GM12878 (cell line): ENCODE measurements around the gene ASB8. TPM values are rescaled to one million over a fixed set of nuclear protein-coding genes. Genes with fewer than 3 reads are reported as not detected.

Experiments
- ATAC-seq: fragments of 200-7000 bp; cut with Tn5 transposase; 3 replicates; pipeline ENCODE4 v1.9.1; 2020; ENCODE audit warnings: mild to moderate bottlenecking, moderate library complexity
- BruUV-seq: library from RNA; stranded (reverse); fragments of 400-500 nt; replicated peaks from 2 replicates; lab custom pipeline; 2021; lab: Mats Ljungman, UMichigan
- CTCF ChIA-PET: fragments of 300-600 bp; sonication (Branson Sonifier 250); formaldehyde crosslinking; extraction: SDS; loops from one replicate; lab custom pipeline; 2021; ENCODE audit warnings: inconsistent platforms; lab: Yijun Ruan, JAX
- POLR2A ChIA-PET: fragments of 350-600 bp; formaldehyde crosslinking; extraction: SDS; loops from one replicate; lab custom pipeline; 2021; ENCODE audit warnings: inconsistent platforms; lab: Charles Lee
- RAD21 ChIA-PET: fragments of 300-600 bp; sonication (Branson Sonifier 250); formaldehyde crosslinking; loops from one replicate; lab custom pipeline; 2023; ENCODE audit warnings: antibody characterized with exemption; ENCODE audit not compliant: unreplicated experiment; lab: Charles Lee
- SMC1A ChIA-PET: fragments of 300-600 bp; sonication (Branson Sonifier 250); formaldehyde crosslinking; loops from one replicate; lab custom pipeline; 2023; ENCODE audit not compliant: unreplicated experiment, uncharacterized antibody; lab: Charles Lee
- DNase-seq: peaks from one replicate; pipeline ENCODE4 v3.0.0-alpha.2; 2011; ENCODE audit warnings: low read depth, low spot score
- FAIRE-seq: peaks from 3 replicates; lab custom pipeline; 2011; peaks lifted over from hg19 to GRCh38; lab: Jason Lieb, UNC
- H2AFZ ChIP-seq: 2 replicates; pipeline ENCODE4 v1.6.0; 2011; ENCODE audit warnings: low read depth, low read length, control low read depth; ENCODE audit not compliant: control insufficient read depth
- H3K27ac ChIP-seq: 2 replicates; pipeline ENCODE4 v1.5.1; 2011; ENCODE audit warnings: control low read depth; ENCODE audit not compliant: control insufficient read depth, insufficient read depth
- H3K27me3 ChIP-seq, 2 experiments: replicated peaks in 1 of 2; 2 replicates each; pipeline versions ENCODE4 v1.6.0 to v1.6.1; 2011; ENCODE audit warnings: low read length in 1 of 2; ENCODE audit not compliant: control insufficient read depth in 2 of 2, insufficient read depth in 2 of 2
- H3K36me3 ChIP-seq, 2 experiments: 2 replicates each; pipeline ENCODE4 v1.5.1; 2011; ENCODE audit warnings: low read length in 1 of 2; ENCODE audit not compliant: control insufficient read depth in 2 of 2, insufficient read depth in 2 of 2
- H3K4me1 ChIP-seq: 2 replicates; pipeline ENCODE4 v1.6.1; 2011; ENCODE audit warnings: mild to moderate bottlenecking, low read length, moderate library complexity, mixed read lengths; ENCODE audit not compliant: control insufficient read depth, insufficient read depth
- H3K4me2 ChIP-seq: 2 replicates; pipeline ENCODE4 v1.6.0; 2011; ENCODE audit warnings: control low read depth; ENCODE audit not compliant: control insufficient read depth, insufficient read depth
- H3K4me3 ChIP-seq: fragments of 200-600 bp; sonication (generic); 2 replicates; pipeline ENCODE4 v1.5.1; 2016
- H3K79me2 ChIP-seq: 2 replicates; pipeline ENCODE4 v1.6.0; 2011; ENCODE audit warnings: low read length; ENCODE audit not compliant: control insufficient read depth, insufficient read depth
- H3K9ac ChIP-seq: 2 replicates; pipeline ENCODE4 v1.8.0; 2011; ENCODE audit warnings: low read length, control low read depth, mixed read lengths; ENCODE audit not compliant: control insufficient read depth, insufficient read depth
- H3K9me3 ChIP-seq: replicated peaks from 3 replicates; pipeline ENCODE4 v1.5.1; 2011; ENCODE audit warnings: mild to moderate bottlenecking, low read length; ENCODE audit not compliant: control insufficient read depth, insufficient read depth
- H4K20me1 ChIP-seq: 2 replicates; pipeline ENCODE4 v1.6.0; 2011; ENCODE audit not compliant: control insufficient read depth, insufficient read depth
- ATF3 ChIP-seq: IDR thresholded peaks from 2 replicates; pipeline ENCODE4 v1.6.1; 2011; ENCODE audit warnings: low read depth, mild to moderate bottlenecking, low read length, moderate library complexity, borderline replicate concordance; ENCODE audit errors: extremely low read depth
- GABPA ChIP-seq: IDR thresholded peaks from 2 replicates; pipeline ENCODE4 v1.6.1; 2014; ENCODE audit warnings: antibody characterized with exemption, low read depth, mild to moderate bottlenecking, inconsistent platforms
- MEF2B ChIP-seq: fragments of 450-650 bp; IDR thresholded peaks from 2 replicates; pipeline ENCODE4 v1.6.1; 2018; ENCODE audit warnings: mild to moderate bottlenecking, moderate library complexity; ENCODE audit not compliant: partially characterized antibody, poor library complexity, severe bottlenecking
- MLLT1 ChIP-seq: fragments of 450-650 bp; IDR thresholded peaks from 2 replicates; pipeline ENCODE4 v1.6.1; 2016; ENCODE audit warnings: mild to moderate bottlenecking
- MYC ChIP-seq: IDR thresholded peaks from 2 replicates; pipeline ENCODE4 v1.6.1; 2011; ENCODE audit warnings: mild to moderate bottlenecking, low read length, moderate library complexity, inconsistent platforms; ENCODE audit not compliant: insufficient read depth, insufficient replicate concordance, insufficient read length, severe bottlenecking
- PAX5 ChIP-seq: IDR thresholded peaks from 2 replicates; pipeline ENCODE4 v1.6.1; 2011; ENCODE audit warnings: low read depth, low read length, borderline replicate concordance
- PML ChIP-seq: IDR thresholded peaks from 2 replicates; pipeline ENCODE4 v1.6.1; 2012; ENCODE audit warnings: low read length, inconsistent platforms
- POLR2A ChIP-seq: IDR thresholded peaks from 2 replicates; pipeline ENCODE4 v1.6.1; 2011; ENCODE audit warnings: low read depth, mild to moderate bottlenecking, low read length
- POU2F2 ChIP-seq: IDR thresholded peaks from 3 replicates; pipeline ENCODE4 v1.6.1; 2011; ENCODE audit warnings: low read depth, mild to moderate bottlenecking, low read length, borderline replicate concordance
- SREBF2 ChIP-seq: IDR thresholded peaks from 2 replicates; pipeline ENCODE4 v1.6.1; 2012; ENCODE audit warnings: mild to moderate bottlenecking, low read length
- TARDBP ChIP-seq: IDR thresholded peaks from 2 replicates; pipeline ENCODE4 v1.6.1; 2016; ENCODE audit warnings: borderline replicate concordance
- ZBTB4 ChIP-seq: fragments of 450-650 bp; formaldehyde crosslinking; IDR thresholded peaks from 2 replicates; pipeline ENCODE4 v1.4.0; 2022; ENCODE audit warnings: mild to moderate bottlenecking, moderate library complexity
- WGBS: methylation state at CpG from one replicate; pipeline ENCODE4 v1.1.6; 2016; ENCODE audit warnings: low lambda C conversion rate; ENCODE audit not compliant: insufficient replicate concordance, insufficient coverage; ENCODE audit errors: missing lambda C conversion rate; 5-methylcytosine and 5-hydroxymethylcytosine counted together
- in situ Hi-C: fragments of 300-500 bp; cut with MboI; formaldehyde crosslinking; loops from 9 replicates; pipeline ENCODE4 v1.14.3; 2018; ENCODE audit warnings: mixed read lengths
- intact Hi-C: fragments of 100-400 bp; cut with micrococcal nuclease; formaldehyde crosslinking; loops from one replicate; pipeline ENCODE4 v1.14.2; 2022; ENCODE audit not compliant: unreplicated experiment
- polyA plus RNA-seq, 11 experiments: library from polyadenylated mRNA; depleted of rRNA in 4 of 11; unstranded in 6 of 11; stranded (reverse) in 5 of 11; fragments of >200 nt; fragmentation: Nextera tagmentation in 4 of 11; fragmentation: Illumina TruSeq in 1 of 11; extraction: Ambion mirVana in 4 of 11; extraction: Trizol in 1 of 11; gene quantifications; 1 replicate in 1 of 11; 2 replicates in 10 of 11; pipeline versions ENCODE4 v1.2.1 to v1.2.3, GENCODE V29; 2011 to 2016; ENCODE audit warnings: inconsistent platforms in 2 of 11, missing spikeins in 2 of 11, low read depth in 1 of 11
- total RNA-seq, 4 experiments: library from RNA; depleted of rRNA in 3 of 4; stranded (reverse); fragments of >200 nt in 3 of 4; fragmentation: Illumina TruSeq in 1 of 4; extraction: Trizol in 1 of 4; gene quantifications; 2 replicates each; pipeline versions ENCODE4 v1.2.1 to v1.2.3, GENCODE V29; 2013 to 2021

The ASB8 gene
- total and polyA plus RNA-seq, 10 of the 15 experiments (the other 5 are each of a cell fraction or from before 2014, with no cell fraction given) = 23.7 to 48.0 (median 29.1) TPM

GRCh38 chr12:48123169-48123568, 34.1 kb downstream of the ASB8 start:
- Histone ChIP-seq H3K27ac (no peak overlapping the region), H3K9me3 (no peaks in the 10 kb centered on the region), H4K20me1 (no peaks in the 10 kb centered on the region), H3K4me1 (peaks cover 6% of the 10 kb centered on the region), H3K79me2 (peaks cover 23% of the 10 kb centered on the region), H2AFZ (no peak overlapping the region), H3K9ac (no peak overlapping the region), H3K27me3 (no peaks in the 10 kb centered on the region), H3K4me3 (no peak overlapping the region), H3K36me3 (peaks cover 1 to 26% of the 10 kb centered on the region in 2 experiments), H3K4me2 (no peak overlapping the region)
- ATAC-seq (no peak), DNase-seq (no peak), FAIRE-seq (no peak)
- in situ Hi-C loops (no loop called here), intact Hi-C loops (no loop called here)
- RAD21 ChIA-PET = no interaction called here
- 96% methylated on average over 4 of the region's 4 CpGs for WGBS
- TF ChIP-seq PAX5 = no peak
- no peak for TF ChIP-seq POU2F2
- no peak for TF ChIP-seq SREBF2
- TF ChIP-seq MLLT1 = no peak
- TF ChIP-seq ATF3 = no peak
- TF ChIP-seq POLR2A = no peak
- no peak for TF ChIP-seq MEF2B
- TF ChIP-seq PML = no peak
- no peak for TF ChIP-seq ZBTB4
- TF ChIP-seq TARDBP = no peak
- TF ChIP-seq GABPA = no peak
- TF ChIP-seq MYC = no peak
- SMC1A ChIA-PET = no interaction called here
- CTCF ChIA-PET = interaction anchor here (1.1 kb wide), 1 partner anchor 218 kb away, joined by 3 read pairs; no protein-coding TSS in a partner anchor
- POLR2A ChIA-PET = no interaction called here
- no TSS peak for BruUV-seq
